Lower lobe of right lung (tissue), 2 donors: ENCODE measurements around the gene OR52D1. TPM values are rescaled to one million over a fixed set of nuclear protein-coding genes. Genes with fewer than 3 reads are reported as not detected.

Experiments
- ATAC-seq, 2 donors: fragments of 200-7000 bp; cut with Tn5 transposase; one replicate each; pipeline ENCODE4 v1.9.1; 2020 to 2022; ENCODE audit warnings: mild to moderate bottlenecking in 2 of 2, moderate library complexity in 2 of 2
- DNase-seq: peaks from one replicate; pipeline ENCODE4 v3.0.0-alpha.2; 2020
- H3K27ac ChIP-seq: fragments of 200-600 bp; one replicate; pipeline ENCODE4 v1.8.0; 2022
- H3K27me3 ChIP-seq: fragments of 200-600 bp; one replicate; pipeline ENCODE4 v1.8.0; 2022; ENCODE audit warnings: low read depth
- H3K36me3 ChIP-seq: fragments of 200-600 bp; one replicate; pipeline ENCODE4 v1.8.0; 2022; ENCODE audit warnings: mild to moderate bottlenecking
- H3K4me1 ChIP-seq: fragments of 200-600 bp; one replicate; pipeline ENCODE4 v1.8.0; 2022
- H3K4me3 ChIP-seq: fragments of 200-600 bp; one replicate; pipeline ENCODE4 v1.8.0; 2022; ENCODE audit warnings: mild to moderate bottlenecking
- H3K9me3 ChIP-seq: fragments of 200-600 bp; one replicate; pipeline ENCODE4 v1.8.0; 2022
- CTCF ChIP-seq: fragments of 200-600 bp; IDR thresholded peaks from one replicate; pipeline ENCODE4 v1.8.0; 2022; ENCODE audit warnings: antibody characterized with exemption, mild to moderate bottlenecking
- intact Hi-C: fragments of 100-400 bp; cut with DNase I; formaldehyde crosslinking; loops from one replicate; pipeline ENCODE4 v1.11.0; 2022
- total RNA-seq: library from RNA; stranded (reverse); fragmentation: NEBNext Ultra II Directional; extraction: Animal tissue kit (Norgen Biotek cat#: 25700); gene quantifications from one replicate; pipeline ENCODE4 v1.2.1, GENCODE V29; 2021
- donor health status: DM: no; HTN: yes; CAD: no; lungs with severe emphysema.

OR52D1 gene
- total RNA-seq, 1 donor from 2014 or later, result not detected

DNA sequence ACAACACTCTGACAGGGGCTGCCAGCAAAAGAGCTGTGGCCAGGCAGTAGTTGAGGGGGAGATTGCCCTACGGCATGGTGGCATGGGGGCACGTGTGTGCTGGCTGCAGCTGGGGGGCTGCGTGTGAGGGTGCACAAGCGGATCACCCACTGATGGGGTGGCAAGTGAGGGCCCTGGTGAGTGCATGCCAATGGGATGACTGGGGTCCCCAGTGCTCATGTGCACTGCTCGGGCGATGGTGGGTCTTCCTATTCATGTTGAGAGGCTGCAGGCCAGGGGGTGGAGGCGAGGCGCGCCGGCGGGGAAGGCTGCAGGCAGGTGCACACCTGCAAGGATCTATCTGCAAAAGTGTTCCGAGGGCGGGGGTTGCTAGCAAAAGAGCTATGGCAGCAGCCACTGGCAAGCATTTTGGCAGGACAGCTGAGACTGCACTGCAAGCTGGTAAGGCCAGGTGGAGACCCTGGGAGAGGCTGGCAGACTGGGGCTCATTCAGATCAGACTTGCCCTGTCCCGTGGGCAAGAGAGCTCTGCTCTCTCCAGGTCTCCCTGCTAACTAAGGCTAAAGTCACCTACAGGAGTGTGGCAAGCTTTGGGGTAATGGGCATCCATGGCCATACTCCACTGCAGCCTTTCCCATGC is 27.4 kb upstream of the OR52D1 start:
- Histone ChIP-seq H3K4me3 (no peak overlapping the region), H3K36me3 (no peaks in the 10 kb centered on the region), H3K27me3 (no peaks in the 10 kb centered on the region), H3K4me1 (no peaks in the 10 kb centered on the region), H3K9me3 (no peaks in the 10 kb centered on the region), H3K27ac (no peak overlapping the region)
- ATAC-seq (no peak), DNase-seq (no peak)
- TF ChIP-seq CTCF, result no peak
- intact Hi-C loops, result no loop called here

DNA sequence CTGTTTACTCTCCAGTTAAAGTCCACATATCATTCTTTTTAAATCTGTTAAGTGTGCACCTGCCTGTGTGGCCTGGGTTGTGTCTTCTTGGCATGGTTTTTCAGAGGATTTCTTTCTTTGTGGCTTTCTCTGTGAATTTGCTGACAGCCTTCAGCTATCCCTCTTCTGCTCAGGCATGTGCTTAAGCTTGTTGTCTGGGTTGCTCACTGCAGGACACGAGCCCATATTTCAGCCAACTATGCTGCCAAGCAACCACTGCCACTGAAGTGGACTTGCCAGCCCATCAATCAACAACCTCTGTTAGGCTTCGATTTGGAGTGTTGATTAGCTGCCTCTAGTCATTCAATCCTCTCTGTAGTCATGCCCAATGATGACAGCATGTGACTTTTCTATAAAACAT is 21.0 kb upstream of the OR52D1 start:
- H3K36me3 ChIP-seq, result no peaks in the 10 kb centered on the region
- no peak overlapping the region for H3K27ac ChIP-seq
- no peak for DNase-seq
- H3K9me3 ChIP-seq, result no peaks in the 10 kb centered on the region
- TF ChIP-seq CTCF, result no peak
- ATAC-seq, result no peak
- H3K4me1 ChIP-seq, result no peaks in the 10 kb centered on the region
- intact Hi-C loops, result no loop called here
- H3K4me3 ChIP-seq, result no peak overlapping the region
- H3K27me3 ChIP-seq, result no peaks in the 10 kb centered on the region

DNA sequence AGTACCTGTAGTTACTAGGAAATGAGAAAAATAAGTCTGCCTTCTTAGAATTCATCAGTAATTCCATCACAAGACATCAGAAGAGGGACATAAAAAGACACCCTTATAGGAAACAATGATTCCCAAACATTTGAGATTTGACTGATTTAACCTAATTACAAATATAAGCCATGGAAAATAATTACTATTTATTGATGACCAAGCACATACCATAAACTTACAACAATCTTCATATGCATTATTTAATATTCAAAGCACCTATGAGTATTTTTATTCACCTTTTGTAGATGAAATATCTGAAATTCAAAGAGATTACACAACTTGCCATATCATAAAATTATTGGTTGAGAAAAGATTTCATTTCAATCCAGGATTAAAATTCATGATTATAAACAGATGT is 14.6 kb upstream of the OR52D1 start:
- H3K4me1 ChIP-seq, result no peaks in the 10 kb centered on the region
- ATAC-seq (no peak), DNase-seq (no peak)
- no peaks in the 10 kb centered on the region for H3K27me3 ChIP-seq
- intact Hi-C loops, result loop anchor here (10.0 kb wide), 1 partner anchor 331 kb away; the partner anchor contains the start of gene OR52N2
- H3K9me3 ChIP-seq, result no peaks in the 10 kb centered on the region
- H3K27ac ChIP-seq, result no peak overlapping the region
- no peak for TF ChIP-seq CTCF
- no peak overlapping the region for H3K4me3 ChIP-seq
- no peaks in the 10 kb centered on the region for H3K36me3 ChIP-seq

DNA sequence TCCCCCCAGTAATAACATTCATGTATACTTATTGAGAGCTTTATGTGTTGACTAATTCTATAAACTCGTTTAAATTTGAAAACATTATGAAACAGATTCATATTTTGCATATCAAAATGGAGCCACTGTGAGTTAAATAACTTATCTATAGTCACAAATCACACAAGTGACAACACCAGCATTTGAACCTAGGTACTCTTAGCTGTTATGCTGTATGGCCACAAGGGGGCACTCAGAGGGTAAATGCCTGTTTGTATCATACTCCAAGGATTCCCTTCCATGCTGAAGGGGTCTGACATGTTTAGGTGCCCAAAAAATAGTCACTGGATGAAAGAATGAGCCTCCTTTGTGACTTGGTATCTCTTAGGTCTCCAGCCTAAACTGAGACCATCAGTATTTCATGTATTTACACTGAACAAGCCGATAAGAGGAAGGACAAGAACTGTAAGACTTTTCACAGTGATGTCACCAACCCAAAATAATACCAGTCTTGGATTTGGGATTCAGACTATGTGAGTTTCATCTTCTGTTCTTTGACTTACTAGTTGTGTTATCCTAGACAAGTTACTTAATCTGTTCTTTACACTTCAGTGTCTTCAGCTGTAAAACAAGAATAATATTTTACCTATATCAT is 12.2 kb upstream of the OR52D1 start:
- no peak overlapping the region for H3K4me3 ChIP-seq
- intact Hi-C loops, result loop anchor here (10.0 kb wide), 1 partner anchor 328 kb away; the partner anchor contains the start of gene OR52N2
- peak; percentile 83 for TF ChIP-seq CTCF
- H3K9me3 ChIP-seq, result no peaks in the 10 kb centered on the region
- H3K27ac ChIP-seq, result no peak overlapping the region
- H3K4me1 ChIP-seq, result no peaks in the 10 kb centered on the region
- no peak for DNase-seq
- H3K36me3 ChIP-seq, result no peaks in the 10 kb centered on the region
- ATAC-seq, result peak; percentile 72 to 78
- H3K27me3 ChIP-seq, result no peaks in the 10 kb centered on the region

DNA sequence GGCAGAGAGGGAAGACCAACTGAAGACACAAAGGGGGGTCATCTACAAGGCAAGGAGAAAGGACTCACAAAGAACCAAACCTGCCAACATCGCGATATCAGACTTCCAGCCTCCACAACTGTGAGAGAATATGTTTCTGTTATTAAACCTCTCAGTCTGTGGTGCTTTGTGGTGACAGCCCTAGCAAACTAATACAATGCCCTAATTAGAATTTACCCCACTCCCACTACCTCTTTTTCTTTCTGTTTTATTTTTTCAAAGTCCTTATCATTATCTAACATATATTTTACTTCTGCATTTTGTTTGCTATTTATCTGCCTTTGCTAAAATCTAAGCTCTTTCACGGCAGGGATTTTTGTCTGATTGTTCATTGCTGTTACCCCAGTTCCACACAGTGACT is 2.5 kb upstream of the OR52D1 start:
- H3K4me3 ChIP-seq, result no peak overlapping the region
- DNase-seq (no peak), ATAC-seq (no peak)
- no peaks in the 10 kb centered on the region for H3K4me1 ChIP-seq
- H3K27ac ChIP-seq, result no peak overlapping the region
- no peaks in the 10 kb centered on the region for H3K36me3 ChIP-seq
- TF ChIP-seq CTCF, result no peak
- H3K27me3 ChIP-seq, result no peaks in the 10 kb centered on the region
- H3K9me3 ChIP-seq, result no peaks in the 10 kb centered on the region
- intact Hi-C loops, result no loop called here
